HFFc6 (cell line): ENCODE results near the gene CACNB3. TPM values are rescaled to one million over a fixed set of nuclear protein-coding genes. Genes with fewer than 3 reads are reported as not detected.
A peak's percentile ranks its signal among the peaks of the same experiment; 100 is the strongest.

ENCODE experiments used
- DNase-seq: peaks from one replicate; pipeline ENCODE4 v3.0.0-alpha.2; 2018
- H3K27ac Mint-ChIP-seq: 2 replicates; pipeline ENCODE4 v1.8.0; 2020; ENCODE audit warnings: mild to moderate bottlenecking, mixed read lengths
- H3K27me3 Mint-ChIP-seq: 2 replicates; pipeline ENCODE4 v1.8.0; 2021; ENCODE audit warnings: mild to moderate bottlenecking, moderate library complexity, mixed read lengths; ENCODE audit not compliant: insufficient read depth
- H3K36me3 Mint-ChIP-seq: 2 replicates; pipeline ENCODE4 v1.8.0; 2021; ENCODE audit warnings: low read depth, mixed read lengths
- H3K4me1 Mint-ChIP-seq: 2 replicates; pipeline ENCODE4 v1.8.0; 2020; ENCODE audit warnings: low read depth, mixed read lengths
- H3K4me3 Mint-ChIP-seq: 2 replicates; pipeline ENCODE4 v1.8.0; 2020; ENCODE audit warnings: mild to moderate bottlenecking, moderate library complexity, mixed read lengths
- H3K9me3 Mint-ChIP-seq: 2 replicates; pipeline ENCODE4 v1.8.0; 2020; ENCODE audit warnings: mild to moderate bottlenecking, mixed read lengths
- CTCF ChIP-seq: fragments of 200-600 bp; sonication (generic); IDR thresholded peaks from 2 replicates; pipeline ENCODE4 v1.5.0; 2021; ENCODE audit warnings: antibody characterized with exemption, mild to moderate bottlenecking
- total RNA-seq, 6 experiments: library from RNA; stranded (reverse); fragmentation: NEBNext Ultra II Directional; extraction: Animal tissue kit (Norgen Biotek cat#: 25700); gene quantifications; 2 replicates in 1 of 6; 3 replicates in 5 of 6; pipeline ENCODE4 v1.2.3, GENCODE V29; 2021

Gene CACNB3
- total RNA-seq, 6 experiments from 2014 or later: 32.3 to 44.4 (median 38.4) TPM

- TF ChIP-seq CTCF: no peak
- H3K36me3 Mint-ChIP-seq: peaks cover 13% of the 10 kb centered on the region
- peaks cover 26% of the 10 kb centered on the region for H3K4me1 Mint-ChIP-seq
- H3K27me3 Mint-ChIP-seq: no peaks in the 10 kb centered on the region
- no peak overlapping the region for H3K4me3 Mint-ChIP-seq
- peak; percentile 29 for DNase-seq
- no peaks in the 10 kb centered on the region for H3K9me3 Mint-ChIP-seq
- H3K27ac Mint-ChIP-seq: peak overlapping the region; percentile 86
These were observed 38.4 kb upstream of the CACNB3 start for GRCh38 chr12:48779869-48780268.

GRCh38 chr12:48780381-48781025 is 37.8 kb upstream of the CACNB3 start:
- Mint-ChIP-seq H3K9me3 (no peaks in the 10 kb centered on the region), H3K4me3 (no peak overlapping the region), H3K36me3 (peaks cover 12% of the 10 kb centered on the region), H3K27me3 (no peaks in the 10 kb centered on the region), H3K4me1 (peaks cover 26% of the 10 kb centered on the region), H3K27ac (peak overlapping the region; percentile 86)
- TF ChIP-seq CTCF: no peak
- no peak for DNase-seq

- no peak for DNase-seq
- Mint-ChIP-seq H3K9me3 (no peaks in the 10 kb centered on the region), H3K27ac (peak overlapping the region; percentile 20; the same call in 1 of the 2 replicates), H3K36me3 (peaks cover 12% of the 10 kb centered on the region), H3K4me1 (peaks cover 36% of the 10 kb centered on the region), H3K27me3 (no peaks in the 10 kb centered on the region), H3K4me3 (no peak overlapping the region)
- no peak for TF ChIP-seq CTCF
These were observed 36.4 kb upstream of the CACNB3 start for GRCh38 chr12:48781750-48782456.

GRCh38 chr12:48782457-48783395 is 35.6 kb upstream of the CACNB3 start:
- H3K27me3 Mint-ChIP-seq: no peaks in the 10 kb centered on the region
- H3K36me3 Mint-ChIP-seq: peaks cover 6% of the 10 kb centered on the region; the same call in 1 of the 2 replicates
- TF ChIP-seq CTCF: no peak
- H3K4me1 Mint-ChIP-seq: peaks cover 45% of the 10 kb centered on the region
- DNase-seq: no peak
- no peaks in the 10 kb centered on the region for H3K9me3 Mint-ChIP-seq
- H3K27ac Mint-ChIP-seq: no peak overlapping the region
- H3K4me3 Mint-ChIP-seq: no peak overlapping the region

- DNase-seq: no peak
- no peak for TF ChIP-seq CTCF
- H3K4me3 Mint-ChIP-seq: no peak overlapping the region
- H3K4me1 Mint-ChIP-seq: peaks cover 49% of the 10 kb centered on the region
- H3K27me3 Mint-ChIP-seq: no peaks in the 10 kb centered on the region
- H3K36me3 Mint-ChIP-seq: 0 out of 2 replicates have a peak, but pooled peaks cover 6% of the 10 kb centered on the region
- H3K9me3 Mint-ChIP-seq: no peaks in the 10 kb centered on the region
- no peak overlapping the region for H3K27ac Mint-ChIP-seq
These were observed 34.9 kb upstream of the CACNB3 start for GRCh38 chr12:48783432-48783831.
